Skeletal muscle cell (primary cell): ENCODE data around the gene SLC2A9.
"Not testable (repeated sequence)": the region's sequence is repeated elsewhere in the genome, so short reads cannot be mapped to it uniquely, and the experiment has no call there.

ENCODE experiments used
- DNase-seq: peaks from one replicate; pipeline ENCODE4 v3.0.0-alpha.2; 2010; ENCODE audit warnings: low read depth
- H3K4me3 ChIP-seq: 2 replicates; pipeline ENCODE4 v1.5.1; 2011; ENCODE audit warnings: low read depth, mild to moderate bottlenecking, control low read depth, low read length, moderate library complexity

The SLC2A9 gene

DNA sequence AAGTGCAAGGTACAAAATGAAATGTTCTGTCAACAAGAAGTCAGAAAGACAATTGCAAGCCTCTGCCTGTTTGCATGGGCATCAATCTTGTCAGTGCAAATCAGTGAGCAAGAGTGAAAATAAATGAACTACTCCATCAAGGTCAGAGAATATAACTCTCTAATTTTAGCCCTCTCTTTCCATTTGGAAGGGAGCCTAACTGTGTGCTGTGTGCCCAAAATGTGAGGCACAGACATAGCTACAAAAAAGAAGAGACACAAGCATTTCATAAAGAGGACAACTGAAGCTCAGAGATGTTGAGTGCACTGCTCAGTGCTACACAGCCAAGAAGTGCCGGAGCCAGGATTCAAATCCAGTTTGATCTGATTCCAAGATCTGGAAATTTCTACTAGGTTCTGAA lies 114.3 kb downstream of the SLC2A9 start:
- DNase-seq = no peak
- no peak overlapping the region for H3K4me3 ChIP-seq

DNA sequence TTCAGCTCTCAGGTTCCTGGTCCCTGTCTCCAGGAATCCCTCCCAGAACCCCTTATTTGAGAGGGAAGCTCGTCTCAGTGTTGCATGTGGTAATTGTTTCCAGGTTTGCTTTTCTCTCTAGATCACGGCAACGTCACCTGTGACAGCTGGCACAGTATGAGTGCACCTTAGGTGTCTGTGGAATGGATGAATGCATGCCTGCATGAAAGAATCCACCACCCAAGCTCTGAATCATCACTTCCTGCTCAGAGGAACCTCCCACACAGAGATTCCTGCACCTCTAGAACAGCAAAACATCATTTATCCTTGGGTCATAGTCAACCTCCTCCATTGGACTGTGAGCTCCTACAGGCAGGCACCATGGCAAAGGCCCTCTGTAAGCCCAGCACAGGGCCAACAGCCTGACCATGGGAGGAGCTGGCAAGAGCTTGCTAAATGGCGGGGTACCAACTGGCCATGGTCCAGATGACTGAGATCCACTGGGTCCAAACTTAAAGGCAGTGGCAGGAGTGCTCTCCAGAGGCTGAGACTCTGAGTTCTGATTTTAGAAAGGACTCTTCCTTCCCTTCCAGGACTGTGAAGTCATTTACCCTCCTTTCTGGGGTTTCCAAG lies 116.2 kb downstream of the SLC2A9 start:
- no peak for DNase-seq
- H3K4me3 ChIP-seq = no peak overlapping the region

- no peak overlapping the region for H3K4me3 ChIP-seq
- no peak for DNase-seq
These were observed 118.0 kb downstream of the SLC2A9 start for GRCh38 chr4:9903317-9903716.

- no peak for DNase-seq
- H3K4me3 ChIP-seq = no peak overlapping the region
These were observed 120.0 kb downstream of the SLC2A9 start for GRCh38 chr4:9901257-9901656.

DNA sequence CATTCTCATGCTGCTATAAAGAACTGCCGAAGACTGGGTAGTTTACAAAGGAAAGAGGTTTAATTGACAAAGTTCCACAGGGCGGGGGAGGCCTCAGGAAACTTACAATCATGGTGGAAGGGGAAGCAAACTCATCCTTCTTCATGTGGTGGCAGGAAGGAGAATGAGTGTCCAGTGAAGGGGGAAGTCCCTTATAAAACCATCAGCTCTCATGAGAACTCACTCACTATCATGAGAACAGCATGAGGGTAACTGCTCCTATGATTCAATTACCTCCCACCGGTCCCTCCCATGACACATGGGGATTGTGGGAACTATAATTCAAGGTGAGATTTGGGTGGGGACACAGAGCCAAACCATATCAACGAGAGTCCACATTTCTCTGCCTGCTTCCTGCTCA lies 120.7 kb downstream of the SLC2A9 start:
- H3K4me3 ChIP-seq, DNase-seq: not testable (repeated sequence)

GRCh38 chr4:9899306-9900055 lies 121.8 kb downstream of the SLC2A9 start:
- DNase-seq = no peak
- no peak overlapping the region for H3K4me3 ChIP-seq

GRCh38 chr4:9898596-9899305 lies 122.5 kb downstream of the SLC2A9 start:
- DNase-seq = no peak
- H3K4me3 ChIP-seq = no peak overlapping the region

- H3K4me3 ChIP-seq = no peak overlapping the region
- no peak for DNase-seq
These were observed 126.0 kb downstream of the SLC2A9 start for GRCh38 chr4:9895333-9895705.

GRCh38 chr4:9894644-9895332 lies 126.5 kb downstream of the SLC2A9 start:
- H3K4me3 ChIP-seq = no peak overlapping the region
- no peak for DNase-seq

DNA sequence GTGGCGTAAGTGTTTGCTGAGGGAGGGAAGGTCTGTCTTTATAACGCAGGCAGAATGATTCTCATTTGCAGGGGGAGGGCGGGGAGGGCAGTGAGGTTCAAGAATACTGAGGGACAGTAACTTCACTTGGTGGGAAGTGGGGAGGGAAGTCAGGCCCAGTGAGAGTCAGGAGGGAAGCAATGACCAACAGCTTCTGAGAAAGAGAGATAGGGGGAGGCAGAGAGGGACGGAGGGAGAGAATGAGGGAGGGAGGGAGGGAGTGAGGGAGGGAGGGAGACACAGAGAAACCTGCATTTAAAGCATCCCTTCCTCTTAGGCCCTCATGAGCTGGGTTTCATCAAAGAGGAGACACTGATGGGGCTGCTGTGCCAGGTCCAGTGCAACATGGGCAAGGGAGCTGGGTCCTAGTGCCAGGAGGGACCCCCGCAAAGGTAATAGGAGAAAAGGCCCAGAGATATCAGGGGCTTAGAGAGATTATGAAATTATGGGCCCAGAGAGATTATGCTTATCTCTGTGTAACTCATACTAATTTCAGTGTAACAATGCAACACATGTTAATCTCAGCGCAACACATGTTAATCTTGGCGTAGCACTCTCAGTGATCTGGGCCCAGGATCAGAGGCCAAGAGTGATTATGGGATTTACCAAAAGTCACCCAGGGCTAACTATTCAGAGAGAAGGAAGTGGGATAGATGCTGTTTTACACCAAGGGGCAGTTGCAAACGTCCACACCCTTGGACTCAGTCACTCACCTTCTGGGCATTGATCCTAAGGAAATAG lies 127.8 kb downstream of the SLC2A9 start:
- no peak overlapping the region for H3K4me3 ChIP-seq
- no peak for DNase-seq

DNA sequence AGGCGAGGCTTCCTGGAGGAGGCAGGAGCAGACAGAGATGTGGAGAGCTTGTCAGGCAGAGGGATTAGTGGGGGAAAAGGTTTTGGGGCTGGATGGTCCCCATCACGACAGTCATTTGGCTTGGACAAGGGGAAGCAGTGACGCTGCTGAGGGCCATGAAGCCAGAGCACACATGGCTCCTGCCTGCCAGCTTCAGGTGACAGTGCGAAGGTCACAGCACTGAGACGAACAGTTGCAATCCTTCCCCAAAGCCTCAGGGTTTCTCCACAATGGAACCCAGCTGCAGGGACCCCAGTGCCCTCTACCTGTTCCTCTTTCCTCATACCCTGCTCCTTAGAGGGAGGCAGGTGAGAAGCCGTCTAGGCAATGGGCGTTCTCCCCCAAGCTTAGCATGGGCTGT lies 129.6 kb downstream of the SLC2A9 start:
- no peak for DNase-seq
- H3K4me3 ChIP-seq = no peak overlapping the region

- no peak for DNase-seq
- H3K4me3 ChIP-seq = no peak overlapping the region
These were observed 130.2 kb downstream of the SLC2A9 start for GRCh38 chr4:9891056-9891455.

DNA sequence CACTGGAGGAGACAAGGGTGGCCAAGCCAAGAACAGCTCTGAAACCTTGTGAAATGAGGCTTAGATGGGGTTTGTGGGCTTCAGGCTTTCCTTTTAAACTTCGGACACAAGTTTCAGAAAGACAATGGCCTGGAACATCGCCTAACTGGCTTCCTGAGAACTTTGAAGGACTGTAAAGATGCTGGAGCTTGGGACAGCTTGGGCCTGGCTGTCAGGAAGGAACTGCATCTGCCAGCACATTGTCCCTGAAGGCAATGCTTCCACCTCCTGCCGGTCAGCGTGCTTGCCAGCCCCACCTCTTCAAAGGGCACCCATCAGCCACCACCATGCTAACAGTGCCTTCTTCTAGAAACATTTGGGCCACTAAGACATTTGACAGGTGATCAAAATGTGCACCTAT lies 132.0 kb downstream of the SLC2A9 start:
- H3K4me3 ChIP-seq = no peak overlapping the region
- DNase-seq = no peak

DNA sequence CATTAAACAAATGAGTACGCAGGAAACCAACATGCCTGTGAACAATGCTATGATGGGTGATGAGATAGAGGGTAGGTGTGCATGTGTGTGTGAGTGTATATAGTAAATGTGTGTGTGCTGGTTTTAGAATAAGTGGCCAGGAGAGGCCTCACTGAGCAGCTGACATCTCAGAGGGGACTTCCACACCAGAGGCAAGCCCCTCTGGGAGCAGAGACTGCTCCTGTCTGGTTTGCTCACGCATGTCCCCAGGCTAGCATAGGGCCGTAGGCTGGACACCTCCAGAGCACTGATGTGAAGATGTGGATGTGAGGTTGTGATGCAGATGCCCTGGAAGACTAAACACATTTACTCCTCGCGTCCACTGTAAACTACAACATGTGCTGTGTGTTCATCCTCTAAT lies 135.3 kb downstream of the SLC2A9 start:
- no peak overlapping the region for H3K4me3 ChIP-seq
- DNase-seq = no peak

GRCh38 chr4:9880406-9881197 lies 140.7 kb downstream of the SLC2A9 start:
- no peak overlapping the region for H3K4me3 ChIP-seq
- no peak for DNase-seq

GRCh38 chr4:9877123-9877522 lies 144.2 kb downstream of the SLC2A9 start:
- DNase-seq = no peak
- no peak overlapping the region for H3K4me3 ChIP-seq

DNA sequence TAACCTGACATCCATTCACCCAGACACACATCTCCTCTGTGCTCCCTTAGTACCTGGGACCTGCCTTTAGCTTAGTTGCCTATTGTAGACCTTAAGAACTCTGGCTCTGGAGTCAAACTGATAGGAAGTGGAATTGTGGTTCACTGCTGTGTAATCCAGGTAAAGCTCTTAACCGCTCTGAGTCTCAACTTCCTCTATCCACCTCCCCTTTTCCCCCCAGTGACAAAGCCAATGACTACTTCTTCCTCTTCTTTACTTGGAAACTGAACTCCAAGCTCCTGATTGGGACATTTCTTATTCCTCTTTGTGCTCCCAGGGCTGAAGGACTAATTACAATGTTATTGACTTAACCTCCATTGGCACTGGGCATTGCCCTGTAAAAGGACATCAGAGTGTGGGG lies 145.8 kb downstream of the SLC2A9 start:
- no peak overlapping the region for H3K4me3 ChIP-seq
- DNase-seq = no peak

DNA sequence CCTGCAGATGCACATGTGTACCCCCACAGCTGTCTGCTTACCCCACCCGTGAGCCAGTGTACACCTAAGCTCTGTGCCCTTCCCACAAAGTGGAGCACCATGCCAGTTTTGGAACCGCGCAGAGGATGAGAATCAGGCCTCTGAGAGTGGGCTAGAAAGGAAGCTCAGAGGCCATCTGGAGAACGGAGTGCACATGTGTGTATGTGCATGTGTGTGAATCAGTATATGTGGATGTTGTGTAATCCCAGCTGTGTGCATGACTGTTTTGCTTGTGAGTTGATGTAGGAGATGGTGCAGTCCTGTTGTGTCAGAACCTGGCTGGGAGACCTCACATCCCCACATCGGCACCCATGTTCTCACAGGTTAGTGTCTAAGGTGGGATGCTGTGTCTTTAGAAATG lies 146.9 kb downstream of the SLC2A9 start:
- H3K4me3 ChIP-seq = no peak overlapping the region
- no peak for DNase-seq
